GM10266 (cell line): ENCODE results near the gene SERPINF2.
"Not testable (repeated sequence)": the region's sequence is repeated elsewhere in the genome, so short reads cannot be mapped to it uniquely, and the experiment has no call there.

Experiments used
- DNase-seq: peaks from one replicate; pipeline ENCODE4 v3.0.0; 2012; ENCODE audit errors: extremely low spot score
- CTCF ChIP-seq: IDR thresholded peaks from 2 replicates; pipeline ENCODE4 v1.5.1; 2012; ENCODE audit warnings: mild to moderate bottlenecking, low read depth; ENCODE audit not compliant: control insufficient read depth, insufficient read depth; ENCODE audit errors: missing control alignments

SERPINF2 gene

GRCh38 chr17:1742371-1743087 lies at the start of gene SERPINF2:
Gene SERPINF2 (plus strand): TSS chr17:1742871. CDS start chr17:1744996, 2,125 bp downstream.
- no peak for TF ChIP-seq CTCF
- no peak for DNase-seq

GRCh38 chr17:1693339-1693738 lies 49.3 kb upstream of the SERPINF2 start:
- TF ChIP-seq CTCF = no peak
- DNase-seq = no peak

- peak; percentile 67 for DNase-seq
- no peak for TF ChIP-seq CTCF
These were observed 47.3 kb upstream of the SERPINF2 start for GRCh38 chr17:1695365-1695764.

GRCh38 chr17:1697681-1698080 lies 45.0 kb upstream of the SERPINF2 start:
- no peak for DNase-seq
- TF ChIP-seq CTCF = no peak

GRCh38 chr17:1699891-1700290 lies 42.8 kb upstream of the SERPINF2 start:
- DNase-seq = not testable (repeated sequence)

GRCh38 chr17:1703063-1703462 lies 39.6 kb upstream of the SERPINF2 start:
- no peak for DNase-seq
- no peak for TF ChIP-seq CTCF

- DNase-seq = no peak
These were observed 37.7 kb upstream of the SERPINF2 start for GRCh38 chr17:1705004-1705403.

More at GRCh38 chr17:1705004-1705403, 37.7 kb upstream of the SERPINF2 start:
- TF ChIP-seq CTCF = no peak
